Erythroblast (primary cell): Measurements from ENCODE around the gene SRP19.

Experiments
- GATA1 ChIP-seq: IDR thresholded peaks from 2 replicates; pipeline ENCODE4 v1.6.1; 2011; ENCODE audit warnings: low read depth, mild to moderate bottlenecking, control low read depth, low read length, moderate library complexity
- POLR2A ChIP-seq: IDR thresholded peaks from 2 replicates; pipeline ENCODE4 v1.6.1; 2011; ENCODE audit warnings: mild to moderate bottlenecking, low read length

- TF ChIP-seq POLR2A = no peak
- no peak for TF ChIP-seq GATA1
Observed at GRCh38 chr5:112885001-112885400, 23.9 kb downstream of the SRP19 start.
